HFF-Myc (cell line): ENCODE measurements around the gene CUTC.

Source experiments
- DNase-seq: peaks from one replicate; pipeline ENCODE4 v3.0.0-alpha.2; 2011; ENCODE audit warnings: low read depth; ENCODE audit errors: extremely low read depth
- H3K4me3 ChIP-seq: replicated peaks from 2 replicates; pipeline ENCODE4 v1.5.1; 2011; ENCODE audit warnings: low read depth, mild to moderate bottlenecking, control low read depth, low read length
- CTCF ChIP-seq: IDR thresholded peaks from 2 replicates; pipeline ENCODE4 v1.5.1; 2012; ENCODE audit warnings: mild to moderate bottlenecking, low read depth, low read length, control low read depth; ENCODE audit errors: missing control alignments

Gene CUTC

GRCh38 chr10:99698504-99699080 lies 33.4 kb upstream of the CUTC start:
- TF ChIP-seq CTCF: peak; percentile 20
- no peak for DNase-seq
- H3K4me3 ChIP-seq: no peak overlapping the region

GRCh38 chr10:99700649-99701048 lies 31.4 kb upstream of the CUTC start:
- H3K4me3 ChIP-seq: no peak overlapping the region
- no peak for TF ChIP-seq CTCF
- no peak for DNase-seq

GRCh38 chr10:99708428-99709012 lies 23.5 kb upstream of the CUTC start:
- no peak for TF ChIP-seq CTCF
- no peak for DNase-seq
- H3K4me3 ChIP-seq: no peak overlapping the region

GRCh38 chr10:99709480-99710229 lies 22.4 kb upstream of the CUTC start:
- no peak for TF ChIP-seq CTCF
- no peak for DNase-seq
- H3K4me3 ChIP-seq: no peak overlapping the region

GRCh38 chr10:99711129-99711719 lies 20.8 kb upstream of the CUTC start:
- DNase-seq: peak; percentile 33
- no peak overlapping the region for H3K4me3 ChIP-seq
- TF ChIP-seq CTCF: peak; percentile 51

GRCh38 chr10:99714446-99714845 lies 17.6 kb upstream of the CUTC start:
- no peak for TF ChIP-seq CTCF
- H3K4me3 ChIP-seq: no peak overlapping the region
- no peak for DNase-seq
